Measurements from ENCODE around the gene GORASP2.
A peak's percentile ranks its signal among the peaks of the same experiment; 100 is the strongest.
"Not testable (repeated sequence)": the region's sequence is repeated elsewhere in the genome, so short reads cannot be mapped to it uniquely, and the experiment has no call there.

The GORASP2 gene

GRCh38 chr2:170928824-170929685 lies at the start of gene GORASP2:
Gene GORASP2, plus strand, starts transcription at chr2:170929253. Its CDS starts 88 bp downstream, at chr2:170929341.
- DNase-seq, result peak; percentile 95

GRCh38 chr2:170881840-170882239 lies 47.2 kb upstream of the GORASP2 start:
- no peak for DNase-seq

More at GRCh38 chr2:170928824-170929685, at the start of gene GORASP2:
- peak; percentile 95 for ATAC-seq

GRCh38 chr2:170882758-170883157 lies 46.3 kb upstream of the GORASP2 start:
- DNase-seq, result no peak
- ATAC-seq, result no peak

More at GRCh38 chr2:170881840-170882239, 47.2 kb upstream of the GORASP2 start:
- no peak for ATAC-seq

GRCh38 chr2:170883683-170884082 lies 45.4 kb upstream of the GORASP2 start:
- ATAC-seq (no peak), DNase-seq (no peak)

GRCh38 chr2:170885130-170885791 lies 43.8 kb upstream of the GORASP2 start:
- no peak for DNase-seq
- no peak for ATAC-seq

GRCh38 chr2:170886386-170886785 lies 42.7 kb upstream of the GORASP2 start:
- DNase-seq, result no peak

GRCh38 chr2:170887496-170887895 lies 41.6 kb upstream of the GORASP2 start:
- DNase-seq (no peak), ATAC-seq (no peak)

More at GRCh38 chr2:170886386-170886785, 42.7 kb upstream of the GORASP2 start:
- ATAC-seq, result no peak

GRCh38 chr2:170887896-170888295 lies 41.2 kb upstream of the GORASP2 start:
- DNase-seq (no peak), ATAC-seq (no peak)

GRCh38 chr2:170891893-170892292 lies 37.2 kb upstream of the GORASP2 start:
- no peak for DNase-seq

GRCh38 chr2:170892391-170892951 lies 36.6 kb upstream of the GORASP2 start:
- ATAC-seq (no peak), DNase-seq (no peak)

More at GRCh38 chr2:170891893-170892292, 37.2 kb upstream of the GORASP2 start:
- no peak for ATAC-seq

GRCh38 chr2:170895023-170895757 lies 33.9 kb upstream of the GORASP2 start:
- no peak for ATAC-seq
- DNase-seq, result no peak

- ATAC-seq, result no peak
- DNase-seq, result no peak
These were observed 32.4 kb upstream of the GORASP2 start for GRCh38 chr2:170896622-170897021.

GRCh38 chr2:170897108-170897507 lies 31.9 kb upstream of the GORASP2 start:
- ATAC-seq (no peak), DNase-seq (no peak)

GRCh38 chr2:170905864-170906263 lies 23.2 kb upstream of the GORASP2 start:
- no peak for ATAC-seq
- no peak for DNase-seq

- ATAC-seq, result no peak
- DNase-seq, result no peak
These were observed 17.7 kb upstream of the GORASP2 start for GRCh38 chr2:170911314-170911889.

GRCh38 chr2:170914994-170915666 lies 13.9 kb upstream of the GORASP2 start:
- not testable (repeated sequence) for DNase-seq, ATAC-seq

- no peak for ATAC-seq
These were observed 11.7 kb upstream of the GORASP2 start for GRCh38 chr2:170917219-170917913.

GRCh38 chr2:170917957-170918356 lies 11.1 kb upstream of the GORASP2 start:
- DNase-seq, result no peak
- no peak for ATAC-seq

More at GRCh38 chr2:170917219-170917913, 11.7 kb upstream of the GORASP2 start:
- no peak for DNase-seq

GRCh38 chr2:170921873-170922272 lies 7.2 kb upstream of the GORASP2 start:
- ATAC-seq, DNase-seq: not testable (repeated sequence)

Data from stimulated activated naive CD8-positive, alpha-beta T cell treated with anti-CD3 and anti-CD28 coated beads, Interleukin-15, Interleukin-2, amounts not matched to agents 100 U/mL and 50 U/mL, for 24 hours (primary cell).